ENCODE measurements around the gene SIDT2.

The SIDT2 gene

GRCh38 chr11:117232911-117233409 is 54.4 kb downstream of the SIDT2 start:
- Mint-ChIP-seq H3K27ac (peak overlapping the region; percentile 88 to 94 (median 93)), H3K9me3 (no peaks in the 10 kb centered on the region), H3K27me3 (ENCODE audit: low read depth) (no peaks in the 10 kb centered on the region), H3K36me3 (ENCODE audit: low read depth) (peaks cover 18% of the 10 kb centered on the region), H3K4me1 (peaks cover 34% of the 10 kb centered on the region), H3K4me3 (peak overlapping the region; percentile 91 to 97 (median 94))
- TF ChIP-seq CTCF (IDR thresholded peaks at IDR 0.05; ENCODE audit: unreplicated experiment in 3 of 3), result no peak

DNA sequence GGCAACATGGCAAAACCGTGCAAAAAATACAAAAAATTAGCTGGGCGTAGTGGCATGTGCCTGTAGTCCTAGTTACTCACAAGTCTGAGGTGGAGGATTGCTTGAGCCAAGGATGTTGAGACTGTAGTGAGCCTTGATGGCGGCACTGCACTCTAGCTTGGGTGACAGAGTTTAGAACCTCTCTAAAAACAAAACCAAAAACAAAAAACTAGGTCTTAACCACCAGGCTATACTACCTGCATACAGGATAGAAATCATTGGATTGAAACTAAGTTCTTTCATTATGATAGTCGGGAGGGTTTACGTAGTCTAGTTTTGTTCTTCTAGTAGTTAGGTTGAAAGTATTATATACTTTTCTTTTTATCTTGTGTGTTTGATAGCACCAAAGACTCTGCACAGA is 59.7 kb downstream of the SIDT2 start:
- Mint-ChIP-seq H3K27ac (no peak overlapping the region), H3K9me3 (no peaks in the 10 kb centered on the region), H3K4me1 (peaks cover 13% of the 10 kb centered on the region), H3K27me3 (ENCODE audit: low read depth) (no peaks in the 10 kb centered on the region), H3K4me3 (no peak overlapping the region), H3K36me3 (ENCODE audit: low read depth) (peaks cover 38% of the 10 kb centered on the region)
- no peak for TF ChIP-seq CTCF (IDR thresholded peaks at IDR 0.05; ENCODE audit: unreplicated experiment in 3 of 3)

DNA sequence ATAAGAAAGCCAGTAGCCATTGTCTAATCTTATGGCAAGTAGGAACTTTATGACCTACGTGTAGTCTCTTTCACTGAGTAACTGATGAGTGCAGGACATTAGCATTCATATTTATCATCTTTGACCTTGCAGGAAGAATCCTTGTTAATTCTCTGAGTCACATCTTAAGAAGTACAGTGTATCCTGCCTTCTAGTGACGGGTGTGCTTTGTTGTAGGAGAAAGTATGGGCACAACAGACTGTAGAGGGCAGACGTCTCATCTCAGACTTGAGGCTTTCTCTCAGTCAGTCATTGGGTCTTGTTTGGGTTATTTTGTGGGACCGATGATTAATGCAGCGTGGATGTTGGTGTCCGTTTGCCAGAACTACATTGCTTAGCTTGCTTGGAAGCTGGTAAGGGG is 60.8 kb downstream of the SIDT2 start:
- Mint-ChIP-seq H3K4me3 (no peak overlapping the region), H3K4me1 (peaks cover 3% of the 10 kb centered on the region), H3K9me3 (no peaks in the 10 kb centered on the region), H3K27me3 (ENCODE audit: low read depth) (no peaks in the 10 kb centered on the region), H3K36me3 (ENCODE audit: low read depth) (peaks cover 44% of the 10 kb centered on the region), H3K27ac (no peak overlapping the region)
- no peak for TF ChIP-seq CTCF (IDR thresholded peaks at IDR 0.05; ENCODE audit: unreplicated experiment in 3 of 3)
